Suprapubic skin (tissue), 3 donors: ENCODE measurements around the gene SVOP.
"Not testable (repeated sequence)": the region's sequence is repeated elsewhere in the genome, so short reads cannot be mapped to it uniquely, and the experiment has no call there.

Experiments
- EP300 ChIP-seq: sonication (generic); formaldehyde crosslinking; IDR thresholded peaks from one replicate; pipeline ENCODE4 v1.6.1; 2017; ENCODE audit warnings: antibody characterized with exemption
- TF ChIP-seq, protein P1 (sequence below), 2 donors: fragments of 200-600 bp in 1 of 2; fragments of 450-650 bp in 1 of 2; sonication (generic) in 1 of 2; IDR thresholded peaks; one replicate each; pipeline ENCODE4 v1.5.1; 2016 to 2019; ENCODE audit warnings: antibody characterized with exemption in 2 of 2, mild to moderate bottlenecking in 1 of 2, moderate library complexity in 1 of 2

DNA sequence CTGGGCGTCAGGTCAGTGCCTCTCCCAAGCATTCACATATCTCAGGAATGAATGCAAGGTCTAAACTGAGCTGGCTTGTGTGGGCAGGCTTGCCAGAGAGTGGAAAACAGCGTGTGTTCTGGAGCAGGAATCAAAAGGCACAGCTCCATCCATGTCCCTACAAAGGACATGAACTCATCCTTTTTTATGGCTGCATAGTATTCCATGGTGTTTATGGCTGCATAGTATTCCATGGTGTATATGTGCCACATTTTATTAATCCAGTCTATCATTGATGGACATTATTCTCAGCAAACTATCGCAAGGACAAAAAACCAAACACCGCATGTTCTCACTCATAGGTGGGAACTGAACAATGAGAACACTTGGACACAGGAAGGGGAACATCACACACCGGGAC is 30.8 kb downstream of the SVOP start:
- TF ChIP-seq, protein P1, sequence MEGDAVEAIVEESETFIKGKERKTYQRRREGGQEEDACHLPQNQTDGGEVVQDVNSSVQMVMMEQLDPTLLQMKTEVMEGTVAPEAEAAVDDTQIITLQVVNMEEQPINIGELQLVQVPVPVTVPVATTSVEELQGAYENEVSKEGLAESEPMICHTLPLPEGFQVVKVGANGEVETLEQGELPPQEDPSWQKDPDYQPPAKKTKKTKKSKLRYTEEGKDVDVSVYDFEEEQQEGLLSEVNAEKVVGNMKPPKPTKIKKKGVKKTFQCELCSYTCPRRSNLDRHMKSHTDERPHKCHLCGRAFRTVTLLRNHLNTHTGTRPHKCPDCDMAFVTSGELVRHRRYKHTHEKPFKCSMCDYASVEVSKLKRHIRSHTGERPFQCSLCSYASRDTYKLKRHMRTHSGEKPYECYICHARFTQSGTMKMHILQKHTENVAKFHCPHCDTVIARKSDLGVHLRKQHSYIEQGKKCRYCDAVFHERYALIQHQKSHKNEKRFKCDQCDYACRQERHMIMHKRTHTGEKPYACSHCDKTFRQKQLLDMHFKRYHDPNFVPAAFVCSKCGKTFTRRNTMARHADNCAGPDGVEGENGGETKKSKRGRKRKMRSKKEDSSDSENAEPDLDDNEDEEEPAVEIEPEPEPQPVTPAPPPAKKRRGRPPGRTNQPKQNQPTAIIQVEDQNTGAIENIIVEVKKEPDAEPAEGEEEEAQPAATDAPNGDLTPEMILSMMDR (IDR thresholded peaks at IDR 0.05) = not testable (repeated sequence)
- TF ChIP-seq EP300 = not testable (repeated sequence)
